MM.1S (cell line): ENCODE data around the gene SEC22A.

Experiments used
- DNase-seq: peaks from one replicate; pipeline ENCODE4 v3.0.0-alpha.2; 2015
- H2AFZ ChIP-seq: fragments of 300-600 bp; sonication (generic); 2 replicates; pipeline ENCODE4 v1.6.0; 2016; ENCODE audit warnings: antibody characterized with exemption, low read length
- H3F3A ChIP-seq: fragments of 300-600 bp; sonication (generic); 2 replicates; pipeline ENCODE4 v1.6.1; 2016; ENCODE audit warnings: mild to moderate bottlenecking, antibody characterized with exemption, low read length, moderate library complexity, mixed read lengths; ENCODE audit not compliant: insufficient read depth
- H3K27ac ChIP-seq: fragments of 300-600 bp; sonication (generic); 2 replicates; pipeline ENCODE4 v1.5.1; 2016; ENCODE audit warnings: mild to moderate bottlenecking, low read length
- H3K27me3 ChIP-seq: fragments of 300-600 bp; sonication (generic); replicated peaks from 2 replicates; pipeline ENCODE4 v1.6.0; 2016; ENCODE audit warnings: low read length; ENCODE audit not compliant: insufficient read depth
- H3K36me3 ChIP-seq: fragments of 300-600 bp; sonication (generic); replicated peaks from 2 replicates; pipeline ENCODE4 v1.6.1; 2016; ENCODE audit warnings: mild to moderate bottlenecking, low read length, mixed read lengths; ENCODE audit not compliant: insufficient read depth
- H3K4me1 ChIP-seq: fragments of 300-600 bp; sonication (generic); 2 replicates; pipeline ENCODE4 v1.6.1; 2016; ENCODE audit warnings: low read length, mixed read lengths
- H3K4me2 ChIP-seq: fragments of 300-600 bp; sonication (generic); 2 replicates; pipeline ENCODE4 v1.6.0; 2016; ENCODE audit warnings: low read depth, low read length
- H3K4me3 ChIP-seq: fragments of 300-600 bp; sonication (generic); 2 replicates; pipeline ENCODE4 v1.5.1; 2016; ENCODE audit warnings: low read length, mixed read lengths
- H3K79me2 ChIP-seq: fragments of 300-600 bp; sonication (generic); 2 replicates; pipeline ENCODE4 v1.6.1; 2016; ENCODE audit warnings: mixed run types, low read length, mixed read lengths
- H3K9ac ChIP-seq: fragments of 300-600 bp; sonication (generic); 2 replicates; pipeline ENCODE4 v1.6.1; 2016; ENCODE audit warnings: low read length, mixed read lengths
- H3K9me2 ChIP-seq: fragments of 300-600 bp; sonication (generic); replicated peaks from 2 replicates; pipeline ENCODE4 v1.6.1; 2016; ENCODE audit warnings: mild to moderate bottlenecking, low read length, mixed read lengths; ENCODE audit not compliant: insufficient read depth
- H3K9me3 ChIP-seq: fragments of 300-600 bp; sonication (generic); replicated peaks from 2 replicates; pipeline ENCODE4 v1.6.1; 2016; ENCODE audit warnings: mild to moderate bottlenecking, low read length, mixed read lengths; ENCODE audit not compliant: insufficient read depth
- H4K20me1 ChIP-seq: fragments of 300-600 bp; sonication (generic); 2 replicates; pipeline ENCODE4 v1.6.1; 2016; ENCODE audit warnings: mild to moderate bottlenecking, low read length, moderate library complexity, mixed read lengths; ENCODE audit not compliant: insufficient read depth
- EZH2 ChIP-seq: fragments of 300-600 bp; sonication (generic); optimal IDR thresholded peaks from 2 replicates; pipeline ENCODE3; 2017; ENCODE audit warnings: low read depth, mild to moderate bottlenecking, antibody characterized with exemption, low read length, mixed read lengths
- EZH2phosphoT487 ChIP-seq: fragments of 300-600 bp; sonication (generic); IDR thresholded peaks from 2 replicates; pipeline ENCODE4 v1.6.1; 2018; ENCODE audit warnings: antibody characterized with exemption, low read length
- TF ChIP-seq, protein P1 (sequence below): fragments of 300-600 bp; sonication (generic); IDR thresholded peaks from 2 replicates; pipeline ENCODE4 v1.5.1; 2016; ENCODE audit warnings: antibody characterized with exemption, low read length, mixed read lengths

Gene SEC22A

DNA sequence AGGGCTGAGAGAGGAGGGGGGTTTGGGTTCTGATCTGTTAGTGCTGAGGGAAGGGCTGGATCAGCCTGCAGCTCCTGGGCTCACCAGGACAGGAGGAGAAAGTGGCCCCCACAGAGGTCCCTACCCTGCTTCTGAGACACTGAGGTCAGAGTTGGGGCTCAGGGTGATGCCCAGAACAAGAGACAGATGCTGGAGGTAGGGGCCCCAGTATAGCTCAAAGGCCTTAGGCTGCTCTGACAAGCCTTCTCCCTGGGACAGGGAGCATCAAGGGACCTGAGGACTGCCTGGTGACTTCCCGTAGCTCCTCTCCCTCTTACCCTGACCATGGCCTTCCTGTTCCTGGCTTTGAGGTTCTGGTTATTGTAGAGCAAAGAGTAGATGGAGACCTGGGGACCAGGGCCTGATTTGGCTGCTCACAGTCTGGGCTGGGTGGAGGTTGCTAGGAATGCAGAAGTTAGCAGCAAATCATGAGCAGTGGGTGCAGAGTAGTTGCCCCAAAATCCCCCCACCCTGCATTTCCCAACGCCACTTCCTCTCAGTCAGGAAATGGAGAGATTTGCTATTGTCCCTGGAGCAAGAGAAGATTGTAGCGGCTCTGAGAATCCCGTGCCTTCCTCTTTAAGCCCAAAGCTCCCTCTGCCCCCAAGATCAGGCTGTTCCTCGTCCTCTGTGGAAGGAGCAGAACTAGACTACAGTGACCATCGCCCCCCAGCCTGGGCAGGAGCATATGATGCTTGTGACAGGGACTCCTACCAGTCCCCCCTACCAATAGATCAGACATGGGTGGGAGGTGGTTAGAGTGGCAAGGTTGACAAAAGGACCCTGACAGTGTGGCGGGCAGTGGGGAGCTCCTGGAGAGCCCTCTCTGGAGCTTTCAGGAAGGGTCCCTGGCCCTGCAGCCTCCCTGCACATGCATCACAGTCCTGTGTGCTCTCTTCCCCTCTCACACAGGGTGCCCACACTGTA, 47.4 kb upstream of the SEC22A start:
- Histone ChIP-seq H3K9me2 (no peaks in the 10 kb centered on the region), H3K27ac (no peak overlapping the region), H2AFZ (no peak overlapping the region), H3K4me3 (no peak overlapping the region), H3K9ac (no peak overlapping the region), H3K36me3 (no peaks in the 10 kb centered on the region; the same call in 1 of the 2 replicates), H3K27me3 (no peaks in the 10 kb centered on the region), H3F3A (no peaks in the 10 kb centered on the region), H3K4me2 (no peak overlapping the region), H4K20me1 (no peaks in the 10 kb centered on the region), H3K9me3 (no peaks in the 10 kb centered on the region), H3K4me1 (no peaks in the 10 kb centered on the region), H3K79me2 (no peaks in the 10 kb centered on the region)
- DNase-seq = no peak
- TF ChIP-seq EZH2 (no peak), EZH2phosphoT487 (no peak)
- TF ChIP-seq, protein P1, sequence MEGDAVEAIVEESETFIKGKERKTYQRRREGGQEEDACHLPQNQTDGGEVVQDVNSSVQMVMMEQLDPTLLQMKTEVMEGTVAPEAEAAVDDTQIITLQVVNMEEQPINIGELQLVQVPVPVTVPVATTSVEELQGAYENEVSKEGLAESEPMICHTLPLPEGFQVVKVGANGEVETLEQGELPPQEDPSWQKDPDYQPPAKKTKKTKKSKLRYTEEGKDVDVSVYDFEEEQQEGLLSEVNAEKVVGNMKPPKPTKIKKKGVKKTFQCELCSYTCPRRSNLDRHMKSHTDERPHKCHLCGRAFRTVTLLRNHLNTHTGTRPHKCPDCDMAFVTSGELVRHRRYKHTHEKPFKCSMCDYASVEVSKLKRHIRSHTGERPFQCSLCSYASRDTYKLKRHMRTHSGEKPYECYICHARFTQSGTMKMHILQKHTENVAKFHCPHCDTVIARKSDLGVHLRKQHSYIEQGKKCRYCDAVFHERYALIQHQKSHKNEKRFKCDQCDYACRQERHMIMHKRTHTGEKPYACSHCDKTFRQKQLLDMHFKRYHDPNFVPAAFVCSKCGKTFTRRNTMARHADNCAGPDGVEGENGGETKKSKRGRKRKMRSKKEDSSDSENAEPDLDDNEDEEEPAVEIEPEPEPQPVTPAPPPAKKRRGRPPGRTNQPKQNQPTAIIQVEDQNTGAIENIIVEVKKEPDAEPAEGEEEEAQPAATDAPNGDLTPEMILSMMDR = no peak

DNA sequence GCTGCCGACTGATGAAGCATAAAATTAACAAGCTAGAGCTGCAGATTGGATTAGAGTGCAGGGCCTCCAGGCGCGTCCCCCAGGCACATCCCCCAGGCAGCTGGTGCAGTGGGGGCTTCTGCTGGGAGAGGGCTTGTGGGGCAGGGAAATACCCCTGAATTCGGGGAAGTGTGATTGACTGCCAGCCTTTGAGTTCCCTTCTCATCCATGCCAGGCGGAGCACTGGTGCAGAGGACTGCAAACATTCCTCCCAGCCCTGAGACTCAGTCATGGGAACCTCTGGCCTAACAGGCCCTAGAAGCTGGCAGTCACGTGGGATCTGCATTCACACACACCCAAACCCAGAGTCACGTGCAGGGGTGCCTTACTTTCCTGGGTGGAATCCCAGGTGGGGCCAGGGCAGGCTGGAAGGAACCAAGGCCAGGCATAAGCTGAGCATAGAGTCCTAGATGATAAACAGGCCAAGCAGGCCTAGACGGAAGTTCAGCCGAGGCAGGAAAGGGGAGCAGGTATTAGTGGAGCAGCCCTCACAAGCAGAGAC, 46.2 kb upstream of the SEC22A start:
- no peaks in the 10 kb centered on the region for H3K36me3 ChIP-seq
- no peak overlapping the region for H3K4me3 ChIP-seq
- H3K9ac ChIP-seq = no peak overlapping the region
- H2AFZ ChIP-seq = no peak overlapping the region
- H3F3A ChIP-seq = no peaks in the 10 kb centered on the region
- DNase-seq = no peak
- H3K9me2 ChIP-seq = no peaks in the 10 kb centered on the region
- no peaks in the 10 kb centered on the region for H3K27me3 ChIP-seq
- TF ChIP-seq EZH2phosphoT487 (no peak), EZH2 (no peak)
- TF ChIP-seq, protein P1 = no peak
- H3K4me2 ChIP-seq = no peak overlapping the region
- no peaks in the 10 kb centered on the region for H3K4me1 ChIP-seq
- no peaks in the 10 kb centered on the region for H3K9me3 ChIP-seq
- H4K20me1 ChIP-seq = no peaks in the 10 kb centered on the region
- H3K79me2 ChIP-seq = no peaks in the 10 kb centered on the region
- H3K27ac ChIP-seq = no peak overlapping the region

DNA sequence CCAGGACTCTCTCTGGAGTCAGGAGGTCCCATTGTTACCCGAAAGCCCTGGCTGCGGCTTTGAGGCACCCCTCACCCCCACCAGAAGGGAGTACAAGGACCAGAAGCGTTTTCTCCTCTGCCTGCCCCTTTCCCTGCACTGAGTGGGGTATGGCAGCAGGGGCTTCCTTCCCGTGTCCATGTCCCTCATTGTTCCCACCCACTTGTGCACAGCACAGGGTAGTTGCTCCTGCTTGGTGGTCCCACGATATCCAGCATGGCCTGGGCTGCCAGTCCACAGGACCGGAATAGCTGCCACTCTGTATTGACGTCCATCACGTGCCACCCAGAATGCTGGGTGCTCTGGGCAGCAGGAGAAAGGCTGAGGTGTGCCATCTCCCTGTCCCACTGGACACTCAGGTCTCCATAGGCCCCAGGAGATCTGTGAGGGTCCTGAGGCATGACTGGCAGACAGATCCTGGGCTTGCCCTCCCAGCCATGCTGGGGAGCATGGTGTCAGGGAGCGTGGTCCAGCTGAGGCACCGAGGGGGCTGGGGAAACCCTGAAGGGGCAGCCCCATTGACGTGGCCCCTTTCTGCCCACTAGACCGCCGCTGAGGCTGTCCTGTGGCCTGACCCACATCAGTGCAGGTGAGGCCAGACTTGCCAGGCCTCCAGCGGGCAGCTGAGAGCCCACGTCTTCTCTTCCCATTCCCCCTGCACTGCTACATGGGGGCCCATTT, 45.3 kb upstream of the SEC22A start:
- Histone ChIP-seq H3K27me3 (no peaks in the 10 kb centered on the region), H4K20me1 (no peaks in the 10 kb centered on the region), H3F3A (no peaks in the 10 kb centered on the region), H3K9me3 (no peaks in the 10 kb centered on the region), H3K4me1 (no peaks in the 10 kb centered on the region), H3K4me3 (no peak overlapping the region), H3K36me3 (no peaks in the 10 kb centered on the region), H3K9ac (no peak overlapping the region), H3K4me2 (no peak overlapping the region), H3K79me2 (no peaks in the 10 kb centered on the region), H2AFZ (no peak overlapping the region), H3K9me2 (no peaks in the 10 kb centered on the region), H3K27ac (no peak overlapping the region)
- DNase-seq = no peak
- TF ChIP-seq EZH2phosphoT487 = no peak
- TF ChIP-seq EZH2 = no peak
- TF ChIP-seq, protein P1 = no peak
